T-cell (primary cell): ENCODE data around the gene AP1M2. TPM values are rescaled to one million over a fixed set of nuclear protein-coding genes. Genes with fewer than 3 reads are reported as not detected.

Experiments
- ATAC-seq, 4 experiments: fragments of 200-7000 bp in 3 of 4; fragments of 150-1000 bp in 1 of 4; cut with Tn5 transposase; replicated peaks in 1 of 4; 1 replicate in 3 of 4; 2 replicates in 1 of 4; pipeline ENCODE4 v1.10.0; 2021; ENCODE audit warnings: moderate library complexity in 3 of 4, mild to moderate bottlenecking in 2 of 4, moderate number of reproducible peaks in 1 of 4
- CTCF ChIA-PET, 2 donors: fragments of 300-600 bp; sonication (Branson Sonifier 250); formaldehyde crosslinking; loops; one replicate each; lab custom pipeline; 2022; ENCODE audit warnings: antibody characterized with exemption in 2 of 2; lab: Charles Lee
- POLR2A ChIA-PET, 2 donors: fragments of 300-600 bp; sonication (Branson Sonifier 250); formaldehyde crosslinking; loops; one replicate each; lab custom pipeline; 2022; ENCODE audit warnings: antibody characterized with exemption in 2 of 2; lab: Charles Lee
- DNase-seq, 35 experiments: peaks; one replicate each; pipeline versions ENCODE4 v3.0.0 to v3.0.0-alpha.2; 2013 to 2023
- H3K27ac ChIP-seq: one replicate; pipeline ENCODE4 v1.5.1; 2013; ENCODE audit warnings: low read length
- H3K27me3 ChIP-seq, 2 experiments: replicated peaks in 1 of 2; 1 replicate in 1 of 2; 2 replicates in 1 of 2; pipeline versions ENCODE4 v1.6.1 to v1.7.0; 2013; ENCODE audit warnings: low read length in 1 of 2, mixed read lengths in 1 of 2; ENCODE audit not compliant: control insufficient read depth in 2 of 2, insufficient read depth in 2 of 2; ENCODE audit errors: extremely low read depth in 1 of 2
- H3K36me3 ChIP-seq, 2 donors: 1 replicate in 1 of 2; 2 replicates in 1 of 2; pipeline versions ENCODE4 v1.6.1 to v1.7.0; 2013; ENCODE audit warnings: low read length in 1 of 2; ENCODE audit not compliant: control insufficient read depth in 2 of 2, insufficient read depth in 1 of 2; ENCODE audit errors: extremely low read depth in 1 of 2
- H3K4me1 ChIP-seq, 2 experiments: 1 replicate in 1 of 2; 2 replicates in 1 of 2; pipeline versions ENCODE4 v1.6.1 to v1.7.0; 2013; ENCODE audit warnings: low read length in 2 of 2, mixed read lengths in 1 of 2; ENCODE audit not compliant: insufficient read depth in 2 of 2, control insufficient read depth in 1 of 2; ENCODE audit errors: extremely low read depth in 1 of 2
- H3K4me3 ChIP-seq, 2 donors: 1 replicate in 1 of 2; 2 replicates in 1 of 2; pipeline versions ENCODE4 v1.5.1 to v1.7.0; 2013; ENCODE audit warnings: mild to moderate bottlenecking in 2 of 2, low read length in 1 of 2, moderate library complexity in 1 of 2; ENCODE audit not compliant: control insufficient read depth in 1 of 2; ENCODE audit errors: extremely low read depth in 1 of 2
- H3K9me3 ChIP-seq: 2 replicates; pipeline ENCODE4 v1.7.0; 2013
- H3K27ac Mint-ChIP-seq, 2 donors: one replicate each; pipeline ENCODE4 v1.8.0; 2020 to 2021; ENCODE audit warnings: mild to moderate bottlenecking in 2 of 2, mixed read lengths in 2 of 2
- H3K27me3 Mint-ChIP-seq, 2 donors: one replicate each; pipeline ENCODE4 v1.8.0; 2021 to 2022; ENCODE audit warnings: mixed read lengths in 2 of 2
- H3K36me3 Mint-ChIP-seq: one replicate; pipeline ENCODE4 v1.8.0; 2021; ENCODE audit warnings: mixed read lengths
- H3K4me1 Mint-ChIP-seq, 3 donors: one replicate each; pipeline ENCODE4 v1.8.0; 2020 to 2022; ENCODE audit warnings: mixed read lengths in 3 of 3, mild to moderate bottlenecking in 1 of 3
- H3K4me3 Mint-ChIP-seq, 3 donors: one replicate each; pipeline ENCODE4 v1.8.0; 2020 to 2022; ENCODE audit warnings: mild to moderate bottlenecking in 3 of 3, mixed read lengths in 3 of 3, moderate library complexity in 3 of 3
- H3K9me3 Mint-ChIP-seq, 3 donors: one replicate each; pipeline ENCODE4 v1.8.0; 2020 to 2022; ENCODE audit warnings: mixed read lengths in 3 of 3
- WGBS: methylation state at CpG from one replicate; pipeline ENCODE4 v1.1.5; 2013; ENCODE audit warnings: missing lambda C conversion rate; ENCODE audit not compliant: insufficient coverage; 5-methylcytosine and 5-hydroxymethylcytosine counted together
- total RNA-seq, 35 experiments: library from RNA in 6 of 35; stranded (reverse) in 6 of 35; fragments of 120-200 nt in 1 of 35; gene quantifications; one replicate each; pipeline versions ENCODE4 v1.2.1 to v1.2.4 and lab custom pipeline; 2013 to 2026

Gene AP1M2
- total RNA-seq (1 to 10 TPM in 2 of 5 donors, under 1 TPM in 1, not detected in 2; 0.30 to 1.6 (median 1.1) TPM), total RNA-seq (lab: John Stamatoyannopoulos, UW) (0 to 0.13 (median 0) reads per million in 29 experiments)
- 0.48 TPM for total RNA-seq (2013)

DNA sequence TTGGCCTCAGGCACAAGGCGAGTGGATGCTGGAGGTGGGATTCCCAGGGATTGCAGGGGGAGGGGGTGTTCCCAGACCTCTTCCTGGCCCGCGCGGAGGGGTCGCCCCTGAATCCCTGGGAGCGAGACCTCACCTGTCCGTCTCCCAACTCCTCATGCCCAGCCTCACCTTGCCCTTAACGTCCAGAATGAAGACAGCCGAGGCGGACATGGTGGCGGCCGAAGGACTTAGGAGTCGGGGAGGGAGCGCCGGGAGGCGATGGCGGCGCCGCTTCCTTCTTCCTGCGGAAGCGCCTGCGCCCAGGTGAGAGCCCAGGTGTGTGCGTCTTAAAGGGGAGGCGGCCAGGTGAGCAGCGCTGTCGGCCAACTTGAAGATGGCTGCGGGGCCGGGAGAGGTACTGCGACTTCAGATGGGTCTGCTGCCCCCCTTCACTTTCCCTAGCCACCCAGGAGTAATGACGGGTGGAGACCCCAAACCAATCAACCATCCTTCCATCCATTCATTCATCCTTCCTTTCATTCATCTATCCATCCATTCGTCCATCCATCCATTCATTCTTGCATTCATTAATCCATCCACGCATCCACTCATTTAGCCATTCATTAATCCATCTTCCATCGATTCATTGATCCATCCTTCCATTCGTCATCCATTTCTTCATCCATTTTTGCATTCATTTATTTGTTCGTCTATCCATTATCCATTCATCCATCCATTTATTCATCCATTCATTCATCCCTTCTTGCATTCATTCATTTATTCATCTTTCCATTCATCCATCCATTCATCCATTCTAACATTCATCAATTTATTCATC, at the start of gene AP1M2:
Gene AP1M2 (minus strand): TSS at position 291 of the 817 bp plus-strand sequence. CDS start 81 bp downstream, at position 210.
- Histone ChIP-seq H3K4me1 (peaks cover 0 to 13% of the 10 kb centered on the region in 2 experiments), H3K9me3 (no peaks in the 10 kb centered on the region), H3K27ac (no peak within 1 kb of the TSS), H3K4me3 (no peak within 1 kb of the TSS), H3K36me3 (no peaks in the 10 kb centered on the region), H3K27me3 (peaks cover 3 to 11% of the 10 kb centered on the region in 2 experiments)
- no peak within 1 kb of the TSS for H3K4me3 Mint-ChIP-seq
- peaks cover 14 to 20% (median 15%) of the 10 kb centered on the region in 3 donors for H3K4me1 Mint-ChIP-seq
- ATAC-seq = no peak
- 50% methylated on average over 28 of the region's 35 CpGs for WGBS
- H3K36me3 Mint-ChIP-seq = no peaks in the 10 kb centered on the region
- no peak for DNase-seq
- no peak within 1 kb of the TSS for H3K27ac Mint-ChIP-seq
- CTCF ChIA-PET = no interaction called here
- peaks cover 7 to 8% of the 10 kb centered on the region in 2 donors for H3K27me3 Mint-ChIP-seq
- H3K9me3 Mint-ChIP-seq = peaks cover 0 to 7% (median 0%) of the 10 kb centered on the region in 3 donors
- POLR2A ChIA-PET = no interaction called here

DNA sequence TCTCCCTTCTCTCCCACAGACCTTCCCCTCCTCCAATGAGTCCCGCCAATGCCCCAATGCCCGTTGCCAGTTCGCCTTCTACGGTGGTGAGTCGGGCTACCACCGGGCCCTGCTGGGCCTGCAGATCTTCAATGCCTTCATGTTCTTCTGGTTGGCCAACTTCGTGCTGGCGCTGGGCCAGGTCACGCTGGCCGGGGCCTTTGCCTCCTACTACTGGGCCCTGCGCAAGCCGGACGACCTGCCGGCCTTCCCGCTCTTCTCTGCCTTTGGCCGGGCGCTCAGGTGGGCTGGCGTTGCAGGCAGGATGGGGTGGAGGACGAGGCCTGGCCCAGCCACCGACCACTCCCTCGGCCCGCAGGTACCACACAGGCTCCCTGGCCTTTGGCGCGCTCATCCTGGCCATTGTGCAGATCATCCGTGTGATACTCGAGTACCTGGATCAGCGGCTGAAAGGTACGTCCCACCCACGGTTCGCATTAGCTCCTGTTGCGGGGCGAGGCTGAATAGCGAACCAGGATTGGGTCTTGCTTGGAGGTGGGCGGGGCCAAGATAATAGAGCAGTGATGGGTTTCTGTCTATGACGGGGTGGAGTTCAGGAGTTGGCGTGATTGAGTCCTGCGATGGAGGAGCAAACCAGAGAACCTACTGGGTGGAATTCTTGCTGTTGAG, 49.3 kb upstream of the AP1M2 start:
- DNase-seq (no peak), ATAC-seq (no peak)
- Histone ChIP-seq H3K36me3 (peaks cover 18 to 88% of the 10 kb centered on the region in 2 donors), H3K9me3 (no peaks in the 10 kb centered on the region), H3K4me3 (no peak overlapping the region), H3K4me1 (peaks cover 0 to 7% of the 10 kb centered on the region in 2 experiments), H3K27me3 (no peaks in the 10 kb centered on the region), H3K27ac (no peak overlapping the region)
- Mint-ChIP-seq H3K9me3 (no peaks in the 10 kb centered on the region), H3K36me3 (peaks cover 54% of the 10 kb centered on the region), H3K4me1 (peaks cover 0 to 11% (median 3%) of the 10 kb centered on the region in 3 donors), H3K27ac (no peak overlapping the region), H3K4me3 (no peak overlapping the region), H3K27me3 (no peaks in the 10 kb centered on the region)
- POLR2A ChIA-PET = no interaction called here
- 96% methylated on average over 37 of the region's 37 CpGs for WGBS
- CTCF ChIA-PET = interaction anchor here in 1 of 2 donors (0.5 kb wide), 1 partner anchor 11 kb away, joined by 3 read pairs; no protein-coding TSS in a partner anchor

DNA sequence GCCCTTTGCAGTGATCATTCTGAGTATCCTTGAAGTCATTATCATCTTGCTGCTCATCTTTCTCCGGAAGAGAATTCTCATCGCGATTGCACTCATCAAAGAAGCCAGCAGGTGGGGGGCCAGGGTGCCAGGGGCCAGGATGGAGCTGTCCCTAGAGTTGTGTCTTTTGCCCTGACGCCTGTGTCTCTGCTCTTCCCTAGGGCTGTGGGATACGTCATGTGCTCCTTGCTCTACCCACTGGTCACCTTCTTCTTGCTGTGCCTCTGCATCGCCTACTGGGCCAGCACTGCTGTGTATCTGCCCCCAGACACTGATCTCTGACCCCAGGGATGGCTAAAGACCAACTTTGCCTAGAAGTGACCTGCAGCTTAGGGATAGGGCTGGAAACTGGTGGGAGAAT, 47.9 kb upstream of the AP1M2 start:
- H3K27ac Mint-ChIP-seq = peak overlapping the region in 1 of 2 donors; percentile 48
- H3K27me3 Mint-ChIP-seq = no peaks in the 10 kb centered on the region
- no peak overlapping the region for H3K27ac ChIP-seq
- no peaks in the 10 kb centered on the region for H3K9me3 Mint-ChIP-seq
- H3K9me3 ChIP-seq = no peaks in the 10 kb centered on the region
- CTCF ChIA-PET = interaction anchor here in 1 of 2 donors (0.5 to 1.2 kb wide), 2 partner anchors 10 to 39 kb away, joined by 5 read pairs; no protein-coding TSS in a partner anchor
- H3K4me3 Mint-ChIP-seq = no peak overlapping the region
- H3K4me3 ChIP-seq = no peak overlapping the region
- peaks cover 21 to 86% of the 10 kb centered on the region in 2 donors for H3K36me3 ChIP-seq
- DNase-seq = no peak
- H3K27me3 ChIP-seq = no peaks in the 10 kb centered on the region
- no peaks in the 10 kb centered on the region for H3K4me1 ChIP-seq
- POLR2A ChIA-PET = interaction anchor here (0.6 to 0.7 kb wide), 2 partner anchors 22 to 301 kb away, joined by 8 read pairs; no protein-coding TSS in a partner anchor
- H3K4me1 Mint-ChIP-seq = peaks cover 0 to 11% (median 0%) of the 10 kb centered on the region in 3 donors
- peaks cover 56% of the 10 kb centered on the region for H3K36me3 Mint-ChIP-seq
- 94% methylated on average over 5 of the region's 6 CpGs for WGBS
- no peak for ATAC-seq

DNA sequence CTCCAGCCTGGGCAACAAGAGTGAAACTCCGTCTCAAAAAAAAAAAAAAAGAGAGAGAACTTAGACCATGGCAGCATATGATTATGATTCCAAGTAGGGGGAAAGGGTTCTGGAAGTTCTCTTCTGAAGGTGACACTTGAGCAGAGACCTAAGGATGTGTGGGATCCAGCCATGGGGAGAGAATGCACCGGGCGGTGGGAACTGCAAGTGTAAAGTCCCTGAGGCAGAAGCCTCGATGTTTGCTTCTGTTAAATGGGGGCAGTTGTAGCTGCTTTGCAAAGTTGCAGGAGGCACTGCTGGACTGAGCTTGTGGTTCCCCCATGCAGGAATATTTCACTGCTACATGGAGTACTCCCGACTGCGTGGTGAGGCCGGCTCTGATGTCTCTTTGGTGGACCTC, 47.3 kb upstream of the AP1M2 start:
- Mint-ChIP-seq H3K9me3 (no peaks in the 10 kb centered on the region), H3K4me3 (no peak overlapping the region), H3K27ac (no peak overlapping the region), H3K36me3 (peaks cover 56% of the 10 kb centered on the region), H3K4me1 (peaks cover 0 to 11% (median 0%) of the 10 kb centered on the region in 3 donors), H3K27me3 (no peaks in the 10 kb centered on the region)
- WGBS = 95% methylated on average over 6 of the region's 7 CpGs
- ChIA-PET POLR2A (interaction anchor here in 1 of 2 donors (0.6 kb wide), 1 partner anchor 218 kb away, joined by 7 read pairs; no protein-coding TSS in a partner anchor), CTCF (interaction anchor here in 1 of 2 donors (1.0 kb wide), 1 partner anchor 10 kb away, joined by 4 read pairs; no protein-coding TSS in a partner anchor)
- DNase-seq = no peak
- no peak overlapping the region for H3K4me3 ChIP-seq
- H3K27ac ChIP-seq = no peak overlapping the region
- H3K27me3 ChIP-seq = no peaks in the 10 kb centered on the region
- peaks cover 21 to 84% of the 10 kb centered on the region in 2 donors for H3K36me3 ChIP-seq
- no peaks in the 10 kb centered on the region for H3K4me1 ChIP-seq
- no peaks in the 10 kb centered on the region for H3K9me3 ChIP-seq
- no peak for ATAC-seq

- Mint-ChIP-seq H3K9me3 (no peaks in the 10 kb centered on the region), H3K4me3 (no peak overlapping the region), H3K27ac (no peak overlapping the region), H3K36me3 (peaks cover 52% of the 10 kb centered on the region), H3K4me1 (peaks cover 0 to 9% (median 0%) of the 10 kb centered on the region in 3 donors), H3K27me3 (no peaks in the 10 kb centered on the region)
- no peak overlapping the region for H3K4me3 ChIP-seq
- H3K27ac ChIP-seq = no peak overlapping the region
- H3K4me1 ChIP-seq = no peaks in the 10 kb centered on the region
- ChIA-PET CTCF (no interaction called here), POLR2A (no interaction called here)
- no peak for DNase-seq
- no peaks in the 10 kb centered on the region for H3K9me3 ChIP-seq
- ATAC-seq = no peak
- no peaks in the 10 kb centered on the region for H3K27me3 ChIP-seq
- WGBS = 100% methylated on average over 5 of the region's 14 CpGs
- peaks cover 19 to 84% of the 10 kb centered on the region in 2 donors for H3K36me3 ChIP-seq
Measured at GRCh38 chr19:10631874-10632273, 44.8 kb upstream of the AP1M2 start.

DNA sequence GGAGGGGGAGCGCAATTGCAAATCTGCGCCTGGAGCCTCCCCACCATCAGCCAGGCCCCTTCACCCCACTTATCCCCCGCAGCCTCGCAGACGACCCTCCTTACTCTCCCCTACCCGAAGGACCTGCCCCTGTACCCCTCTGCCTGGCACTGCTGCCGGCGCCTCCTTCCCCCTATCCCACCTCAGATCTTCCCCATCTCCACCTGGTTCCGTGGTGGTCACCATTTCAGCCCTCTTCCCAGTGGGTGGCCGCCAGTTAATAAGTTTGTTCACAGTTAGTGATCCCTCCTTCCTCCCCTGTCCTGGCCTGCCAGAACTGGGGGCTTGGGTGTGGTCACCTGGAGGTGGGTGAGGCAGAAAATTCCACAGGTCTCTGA, 38.6 kb upstream of the AP1M2 start:
- Histone ChIP-seq H3K36me3 (peaks cover 0 to 49% of the 10 kb centered on the region in 2 donors), H3K9me3 (no peaks in the 10 kb centered on the region), H3K4me1 (peaks cover 14 to 48% of the 10 kb centered on the region in 2 experiments), H3K27me3 (no peaks in the 10 kb centered on the region), H3K27ac (no peak overlapping the region), H3K4me3 (no peak overlapping the region)
- POLR2A ChIA-PET = no interaction called here
- WGBS = 93% methylated on average over 8 of the region's 10 CpGs
- Mint-ChIP-seq H3K4me3 (peak overlapping the region in 1 of 3 donors; percentile 27), H3K36me3 (peaks cover 14% of the 10 kb centered on the region), H3K9me3 (no peaks in the 10 kb centered on the region), H3K4me1 (peaks cover 35 to 43% (median 37%) of the 10 kb centered on the region in 3 donors), H3K27me3 (no peaks in the 10 kb centered on the region), H3K27ac (peak overlapping the region in 1 of 2 donors; percentile 27)
- DNase-seq = no peak
- CTCF ChIA-PET = interaction anchor here in 1 of 2 donors (0.5 kb wide), 1 partner anchor 133 kb away, joined by 3 read pairs; no protein-coding TSS in a partner anchor
- no peak for ATAC-seq
